Measurements from ENCODE around the gene LIN7B.

LIN7B gene

GRCh38 chr19:49113762-49114629 is at the start of gene LIN7B:
TSS of gene LIN7B (plus strand) at chr19:49114370. CDS start at chr19:49114405, 35 bp downstream.
- Histone ChIP-seq H3K4me3 (peak within 1 kb of the TSS; percentile 86), H3K27ac (peak within 1 kb of the TSS; percentile 89 to 91)
- DNase-seq (ENCODE audit: low spot score), result no peak
- no peak for TF ChIP-seq CTCF (IDR thresholded peaks at IDR 0.05)

- no peak for DNase-seq (ENCODE audit: low spot score)
- Histone ChIP-seq H3K4me3 (peak within 1 kb of the TSS; percentile 55), H3K27ac (no peak within 1 kb of the TSS)
- TF ChIP-seq CTCF (IDR thresholded peaks at IDR 0.05), result no peak
These were observed 49.2 kb upstream of the LIN7B start, which contains the start of gene NTF4 for GRCh38 chr19:49064768-49065611. TSS of gene NTF4 (minus strand) at chr19:49064818. CDS start at chr19:49061997, 2,821 bp downstream.

- H3K27ac ChIP-seq, result no peak overlapping the region
- no peak overlapping the region for H3K4me3 ChIP-seq
- DNase-seq (ENCODE audit: low spot score), result no peak
- no peak for TF ChIP-seq CTCF (IDR thresholded peaks at IDR 0.05)
These were observed 48.2 kb upstream of the LIN7B start for GRCh38 chr19:49065905-49066512.

GRCh38 chr19:49067554-49067953 is 46.6 kb upstream of the LIN7B start:
- Histone ChIP-seq H3K27ac (no peak overlapping the region), H3K4me3 (no peak overlapping the region)
- no peak for TF ChIP-seq CTCF (IDR thresholded peaks at IDR 0.05)
- no peak for DNase-seq (ENCODE audit: low spot score)

- no peak for TF ChIP-seq CTCF (IDR thresholded peaks at IDR 0.05)
- DNase-seq (ENCODE audit: low spot score), result no peak
- H3K27ac ChIP-seq, result no peak overlapping the region
- no peak overlapping the region for H3K4me3 ChIP-seq
These were observed 45.1 kb upstream of the LIN7B start for GRCh38 chr19:49069026-49069425.

- Histone ChIP-seq H3K27ac (no peak overlapping the region), H3K4me3 (no peak overlapping the region)
- no peak for TF ChIP-seq CTCF (IDR thresholded peaks at IDR 0.05)
- DNase-seq (ENCODE audit: low spot score), result no peak
These were observed 43.8 kb upstream of the LIN7B start for GRCh38 chr19:49070416-49070815.
